GM06990 (cell line): ENCODE data around the gene PTCD2.

ENCODE experiments used
- DNase-seq: peaks from one replicate; pipeline ENCODE4 v3.0.0-alpha.2; 2011; ENCODE audit not compliant: insufficient read length; ENCODE audit errors: extremely low read depth
- H3K27me3 ChIP-seq: replicated peaks from 2 replicates; pipeline ENCODE4 v1.6.0; 2011; ENCODE audit warnings: low read length; ENCODE audit not compliant: control insufficient read depth, insufficient read depth
- H3K36me3 ChIP-seq: 2 replicates; pipeline ENCODE4 v1.5.1; 2011; ENCODE audit warnings: low read length; ENCODE audit not compliant: control insufficient read depth, insufficient read depth
- H3K4me3 ChIP-seq: replicated peaks from 2 replicates; pipeline ENCODE4 v1.5.1; 2011; ENCODE audit warnings: low read depth, mild to moderate bottlenecking, control low read depth, low read length
- CTCF ChIP-seq: IDR thresholded peaks from 2 replicates; pipeline ENCODE4 v1.5.1; 2011; ENCODE audit warnings: low read length, control low read depth, mild to moderate bottlenecking, inconsistent platforms; ENCODE audit not compliant: insufficient read depth, poor library complexity, severe bottlenecking

Gene PTCD2

GRCh38 chr5:72338689-72339209 is 18.6 kb downstream of the PTCD2 start:
- H3K4me3 ChIP-seq = no peak overlapping the region
- no peak for DNase-seq
- H3K36me3 ChIP-seq = peaks cover 3% of the 10 kb centered on the region
- no peak for TF ChIP-seq CTCF
- H3K27me3 ChIP-seq = no peaks in the 10 kb centered on the region

- Histone ChIP-seq H3K36me3 (peaks cover 6% of the 10 kb centered on the region), H3K4me3 (no peak overlapping the region), H3K27me3 (no peaks in the 10 kb centered on the region)
- no peak for DNase-seq
- no peak for TF ChIP-seq CTCF
Measured at GRCh38 chr5:72346398-72346797, 26.2 kb downstream of the PTCD2 start.

- no peak for TF ChIP-seq CTCF
- Histone ChIP-seq H3K27me3 (no peaks in the 10 kb centered on the region), H3K36me3 (peaks cover 6% of the 10 kb centered on the region), H3K4me3 (no peak overlapping the region)
- no peak for DNase-seq
Measured at GRCh38 chr5:72347801-72348308, 27.7 kb downstream of the PTCD2 start.

- TF ChIP-seq CTCF = no peak
- no peak for DNase-seq
- H3K27me3 ChIP-seq = no peaks in the 10 kb centered on the region
- no peak overlapping the region for H3K4me3 ChIP-seq
- peaks cover under 1% of the 10 kb centered on the region for H3K36me3 ChIP-seq
Measured at GRCh38 chr5:72351376-72351775, 31.2 kb downstream of the PTCD2 start.

- Histone ChIP-seq H3K27me3 (no peaks in the 10 kb centered on the region), H3K36me3 (no peaks in the 10 kb centered on the region; the same call in 1 of the 2 replicates), H3K4me3 (no peak overlapping the region)
- no peak for DNase-seq
- no peak for TF ChIP-seq CTCF
Measured at GRCh38 chr5:72352616-72353015, 32.4 kb downstream of the PTCD2 start.

GRCh38 chr5:72353046-72353445 is 32.9 kb downstream of the PTCD2 start:
- no peaks in the 10 kb centered on the region; the same call in 1 of the 2 replicates for H3K36me3 ChIP-seq
- DNase-seq = no peak
- no peaks in the 10 kb centered on the region for H3K27me3 ChIP-seq
- H3K4me3 ChIP-seq = no peak overlapping the region
- no peak for TF ChIP-seq CTCF
